Measurements from ENCODE around the gene MTHFD1L.

DNA sequence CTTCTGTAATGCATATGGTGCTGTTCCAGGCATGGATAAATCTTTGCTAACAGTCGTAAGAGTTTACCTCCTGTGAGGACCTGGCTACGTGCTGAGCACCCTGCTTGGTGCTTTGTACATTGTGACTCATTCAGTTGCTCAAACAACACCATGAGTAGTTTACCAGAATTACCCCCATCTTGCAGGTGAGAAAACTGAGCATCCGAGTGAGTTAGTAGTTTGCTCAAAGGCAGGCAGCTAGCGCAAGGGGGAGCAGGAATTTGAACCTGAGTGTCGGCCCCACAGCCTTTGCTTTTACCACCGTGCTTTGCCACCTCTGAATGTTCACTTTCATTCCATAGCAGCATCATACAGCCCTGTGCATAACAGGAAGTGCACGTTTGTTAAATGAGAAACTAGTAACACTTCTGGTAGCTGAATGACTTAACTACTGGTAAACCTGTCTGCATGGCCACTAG lies 121.9 kb downstream of the MTHFD1L start:
- TF ChIP-seq, protein P1, sequence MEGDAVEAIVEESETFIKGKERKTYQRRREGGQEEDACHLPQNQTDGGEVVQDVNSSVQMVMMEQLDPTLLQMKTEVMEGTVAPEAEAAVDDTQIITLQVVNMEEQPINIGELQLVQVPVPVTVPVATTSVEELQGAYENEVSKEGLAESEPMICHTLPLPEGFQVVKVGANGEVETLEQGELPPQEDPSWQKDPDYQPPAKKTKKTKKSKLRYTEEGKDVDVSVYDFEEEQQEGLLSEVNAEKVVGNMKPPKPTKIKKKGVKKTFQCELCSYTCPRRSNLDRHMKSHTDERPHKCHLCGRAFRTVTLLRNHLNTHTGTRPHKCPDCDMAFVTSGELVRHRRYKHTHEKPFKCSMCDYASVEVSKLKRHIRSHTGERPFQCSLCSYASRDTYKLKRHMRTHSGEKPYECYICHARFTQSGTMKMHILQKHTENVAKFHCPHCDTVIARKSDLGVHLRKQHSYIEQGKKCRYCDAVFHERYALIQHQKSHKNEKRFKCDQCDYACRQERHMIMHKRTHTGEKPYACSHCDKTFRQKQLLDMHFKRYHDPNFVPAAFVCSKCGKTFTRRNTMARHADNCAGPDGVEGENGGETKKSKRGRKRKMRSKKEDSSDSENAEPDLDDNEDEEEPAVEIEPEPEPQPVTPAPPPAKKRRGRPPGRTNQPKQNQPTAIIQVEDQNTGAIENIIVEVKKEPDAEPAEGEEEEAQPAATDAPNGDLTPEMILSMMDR (IDR thresholded peaks at IDR 0.05; ENCODE audit: extremely low read depth in 1 of 2, insufficient read depth in 1 of 2, low read depth in 1 of 2, low read length in 2 of 2) = no peak
- TF ChIP-seq EZH2 (IDR thresholded peaks at IDR 0.05; ENCODE audit: borderline replicate concordance, low read depth, low read length, severe bottlenecking) (no peak), JUN (IDR thresholded peaks at IDR 0.05; ENCODE audit: borderline replicate concordance, insufficient read depth, insufficient read length, low read depth) (no peak), POLR2A (IDR thresholded peaks at IDR 0.05; ENCODE audit: low read depth, low read length) (no peak)
- TF ChIP-seq, protein P2, sequence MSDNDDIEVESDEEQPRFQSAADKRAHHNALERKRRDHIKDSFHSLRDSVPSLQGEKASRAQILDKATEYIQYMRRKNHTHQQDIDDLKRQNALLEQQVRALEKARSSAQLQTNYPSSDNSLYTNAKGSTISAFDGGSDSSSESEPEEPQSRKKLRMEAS (IDR thresholded peaks at IDR 0.05; ENCODE audit: insufficient read depth, insufficient read length) = no peak
